SK-N-SH treated with all-trans-retinoic acid at 6 μM for 48 hours (cell line): ENCODE data around the gene LYL1.

Experiments used
- CSDC2 ChIP-seq: fragments of 250-450 bp; sonication (Bioruptor Pico); IDR thresholded peaks from 2 replicates; pipeline ENCODE4 v1.5.0; 2020; ENCODE audit warnings: mild to moderate bottlenecking, moderate library complexity
- ESRRG ChIP-seq: fragments of 250-450 bp; sonication (Bioruptor Pico); IDR thresholded peaks from 2 replicates; pipeline ENCODE4 v1.6.1; 2021; ENCODE audit warnings: mild to moderate bottlenecking
- PATZ1 ChIP-seq: fragments of 250-450 bp; sonication (Bioruptor Pico); IDR thresholded peaks from 2 replicates; pipeline ENCODE4 v1.8.0; 2020; ENCODE audit warnings: mild to moderate bottlenecking, moderate library complexity, borderline replicate concordance
- RARB ChIP-seq: fragments of 250-450 bp; sonication (Bioruptor Pico); IDR thresholded peaks from 2 replicates; pipeline ENCODE4 v1.8.0; 2021; ENCODE audit warnings: mild to moderate bottlenecking, moderate library complexity
- ZC3H10 ChIP-seq: fragments of 250-450 bp; sonication (Bioruptor Pico); IDR thresholded peaks from 2 replicates; pipeline ENCODE4 v1.5.1; 2021; ENCODE audit warnings: mild to moderate bottlenecking, moderate library complexity
- ZNF8 ChIP-seq: fragments of 450-650 bp; formaldehyde crosslinking; IDR thresholded peaks from 2 replicates; pipeline ENCODE4 v1.5.0; 2020; ENCODE audit warnings: mild to moderate bottlenecking, moderate library complexity

- TF ChIP-seq RARB (CRISPR knock-in tag) (no peak), PATZ1 (CRISPR knock-in tag) (no peak), ZC3H10 (CRISPR knock-in tag) (no peak), ESRRG (CRISPR knock-in tag) (no peak), ZNF8 (CRISPR knock-in tag) (no peak), CSDC2 (no peak)
Observed at GRCh38 chr19:13066933-13067807, 35.5 kb downstream of the LYL1 start.
